RWPE1 (cell line): ENCODE results near the gene MAP2K6.

Experiments
- CTCF ChIA-PET: fragments of 350-600 bp; sonication (Branson Sonifier 250); formaldehyde crosslinking; extraction: SDS; loops from one replicate; lab custom pipeline; 2021; lab: Yijun Ruan, JAX
- POLR2A ChIA-PET: fragments of 400-600 bp; formaldehyde crosslinking; extraction: SDS; loops from one replicate; lab custom pipeline; 2020; ENCODE audit warnings: antibody characterized with exemption; ENCODE audit not compliant: low non-redundant PET; lab: Yijun Ruan, JAX
- DNase-seq: peaks from one replicate; pipeline ENCODE4 v3.0.0; 2012; ENCODE audit warnings: low spot score
- H3K27ac ChIP-seq: fragments of 450-650 bp; 2 replicates; pipeline ENCODE4 v1.5.1; 2017
- CTCF ChIP-seq: fragments of 450-650 bp; conservative IDR thresholded peaks from 2 replicates; pipeline ENCODE4 v1.5.1; 2017; ENCODE audit warnings: low read depth, mild to moderate bottlenecking

The MAP2K6 gene

GRCh38 chr17:69450918-69451317, 36.4 kb downstream of the MAP2K6 start:
- POLR2A ChIA-PET = no interaction called here
- CTCF ChIA-PET = no interaction called here
- no peak for TF ChIP-seq CTCF
- DNase-seq = no peak
- H3K27ac ChIP-seq = no peak overlapping the region

- no peak for TF ChIP-seq CTCF
- no peak for DNase-seq
- ChIA-PET CTCF (no interaction called here), POLR2A (no interaction called here)
- H3K27ac ChIP-seq = no peak overlapping the region
Observed at GRCh38 chr17:69451416-69452394, 37.2 kb downstream of the MAP2K6 start.

GRCh38 chr17:69452664-69453260, 38.3 kb downstream of the MAP2K6 start:
- ChIA-PET CTCF (no interaction called here), POLR2A (no interaction called here)
- DNase-seq = no peak
- no peak overlapping the region for H3K27ac ChIP-seq
- no peak for TF ChIP-seq CTCF

- POLR2A ChIA-PET = no interaction called here
Observed at GRCh38 chr17:69454051-69454450, 39.6 kb downstream of the MAP2K6 start.

GRCh38 chr17:69455040-69455439, 40.5 kb downstream of the MAP2K6 start:
- CTCF ChIA-PET = no interaction called here
- no peak for TF ChIP-seq CTCF
- no peak for DNase-seq
- POLR2A ChIA-PET = no interaction called here
- H3K27ac ChIP-seq = no peak overlapping the region

More at GRCh38 chr17:69454051-69454450, 39.6 kb downstream of the MAP2K6 start:
- H3K27ac ChIP-seq = no peak overlapping the region
- no peak for TF ChIP-seq CTCF
- CTCF ChIA-PET = no interaction called here
- no peak for DNase-seq

GRCh38 chr17:69457603-69458002, 43.1 kb downstream of the MAP2K6 start:
- H3K27ac ChIP-seq = no peak overlapping the region
- no peak for DNase-seq
- no peak for TF ChIP-seq CTCF
- ChIA-PET CTCF (no interaction called here), POLR2A (no interaction called here)
